ENCODE measurements around the gene MYO5C. TPM values are rescaled to one million over a fixed set of nuclear protein-coding genes. Genes with fewer than 3 reads are reported as not detected.

MYO5C gene
- total and polyA plus RNA-seq, 2 of the 8 experiments (the other 6 are each of a cell fraction or from before 2014, with no cell fraction given), result 8.2 to 26.7 TPM

- CTCF ChIA-PET (ENCODE audit: partially characterized antibody), result interaction anchor here (1.1 kb wide), 1 partner anchor 8 kb away, joined by 4 read pairs; no protein-coding TSS in a partner anchor
- H2AK5ac ChIP-seq (ENCODE audit: low read depth, low read length), result no peak overlapping the region
- no peaks in the 10 kb centered on the region for H3K9me3 ChIP-seq (ENCODE audit: insufficient read depth in 2 of 2, low read depth in 1 of 2, low read length in 1 of 2)
- H2AFZ ChIP-seq (ENCODE audit: low read length), result no peak overlapping the region
- 0 out of 2 replicates have a peak overlapping the region, but pooled peaks have one; percentile 56 for H2BK12ac ChIP-seq (ENCODE audit: low read depth, low read length)
- no peak overlapping the region for H3K56ac ChIP-seq (replicated peaks; ENCODE audit: insufficient read length, low read depth, low read length)
- peak overlapping the region; percentile 62; the same call in 1 of the 2 replicates for H2BK20ac ChIP-seq (ENCODE audit: low read length)
- H3K27me3 ChIP-seq (replicated peaks in 1 of 4; ENCODE audit: control insufficient read depth in 3 of 4, extremely low read depth in 1 of 4, insufficient read depth in 3 of 4, low read length in 3 of 4), result peaks cover 0 to 1% (median 0%) of the 10 kb centered on the region in 4 experiments; a peak in 1 of 7 replicates
- H3K27ac ChIP-seq (ENCODE audit: low read depth, low read length), result no peak overlapping the region
- H4K8ac ChIP-seq (ENCODE audit: extremely low read depth, insufficient read depth, low read length), result peak overlapping the region; percentile 1; the same call in 1 of the 2 replicates
- H3K4me3 ChIP-seq (ENCODE audit: extremely low read depth in 1 of 4, insufficient read depth in 2 of 4, low read depth in 3 of 4, low read length in 4 of 4), result no peak overlapping the region
- FAIRE-seq, result no peak
- H3K9ac ChIP-seq (replicated peaks in 1 of 4; ENCODE audit: extremely low read depth in 1 of 4, low read depth in 3 of 4, low read length in 3 of 4), result no peak overlapping the region; a peak in 1 of 7 replicates
- H2BK15ac ChIP-seq (ENCODE audit: low read length), result no peak overlapping the region
- H3K79me2 ChIP-seq (ENCODE audit: control insufficient read depth in 1 of 2, insufficient read depth in 2 of 2, low read length in 2 of 2), result no peaks in the 10 kb centered on the region
- DNase-seq (ENCODE audit: low read depth in 1 of 2, low spot score in 2 of 2), result no peak
- no peaks in the 10 kb centered on the region for H4K20me1 ChIP-seq (replicated peaks in 1 of 2; ENCODE audit: control insufficient read depth in 1 of 2, insufficient read depth in 2 of 2, low read length in 2 of 2)
- no peaks in the 10 kb centered on the region for H3K79me1 ChIP-seq (ENCODE audit: low read depth, low read length)
- H3K23ac ChIP-seq (ENCODE audit: insufficient read length), result no peak overlapping the region
- peaks cover 0 to 14% (median 6%) of the 10 kb centered on the region in 4 experiments; a peak in 5 of 7 replicates for H3K4me1 ChIP-seq (replicated peaks in 1 of 4; ENCODE audit: control insufficient read depth in 3 of 4, insufficient read depth in 4 of 4, low read length in 3 of 4)
- 91% methylated on average over 16 of the region's 16 CpGs; no CpG with 5 or more reads in 1 of the 2 experiments for WGBS, 2 experiments (ENCODE audit: extremely low coverage in 1 of 2, insufficient coverage in 1 of 2, insufficient read length in 1 of 2, insufficient replicate concordance in 2 of 2, low coverage in 1 of 2, low lambda C conversion rate in 2 of 2, missing lambda C conversion rate in 1 of 2)
- no peak overlapping the region for H3K14ac ChIP-seq (ENCODE audit: insufficient read length)
- H3K36me3 ChIP-seq (ENCODE audit: control insufficient read depth in 2 of 4, insufficient read depth in 4 of 4, low read length in 3 of 4), result no peaks in the 10 kb centered on the region
- no peak overlapping the region for H3K4ac ChIP-seq (replicated peaks; ENCODE audit: insufficient read length, low read depth, low read length)
- no peak overlapping the region for H3K18ac ChIP-seq (ENCODE audit: extremely low read depth, low read length)
- peak overlapping the region; percentile 47 for H4K5ac ChIP-seq (ENCODE audit: insufficient read length, low read depth, low read length)
- POLR2A ChIA-PET (ENCODE audit: partially characterized antibody), result interaction anchor here (0.6 kb wide), 1 partner anchor 222 kb away, joined by 5 read pairs; no protein-coding TSS in a partner anchor
- peak overlapping the region; percentile 93 for H4K91ac ChIP-seq (replicated peaks; ENCODE audit: insufficient read length, low read length)
- H2BK120ac ChIP-seq (replicated peaks; ENCODE audit: low read depth, low read length), result peak overlapping the region; percentile 69
- no peaks in the 10 kb centered on the region for H3K23me2 ChIP-seq (ENCODE audit: low read depth, low read length)
- H3K4me2 ChIP-seq (ENCODE audit: insufficient read depth in 1 of 2, low read depth in 2 of 2, low read length in 2 of 2), result no peak overlapping the region
- peak overlapping the region; percentile 92; the same call in 1 of the 2 replicates for H2BK5ac ChIP-seq (ENCODE audit: low read depth, low read length)
- TF ChIP-seq ATF3 (IDR thresholded peaks at IDR 0.05; ENCODE audit: insufficient read depth, low read depth, low read length) (no peak), MAX (IDR thresholded peaks at IDR 0.05) (no peak), JUND (IDR thresholded peaks at IDR 0.05; ENCODE audit: low read length) (no peak), KDM5A (IDR thresholded peaks at IDR 0.05; ENCODE audit: low read length) (no peak), BCL11A (IDR thresholded peaks at IDR 0.05; ENCODE audit: low read depth in 2 of 2, low read length in 2 of 2) (no peak), ASH2L (IDR thresholded peaks at IDR 0.05; ENCODE audit: low read length) (no peak), CTBP2 (IDR thresholded peaks at IDR 0.05; ENCODE audit: borderline replicate concordance, insufficient read depth, insufficient read length, low read length) (no peak), TCF12 (IDR thresholded peaks at IDR 0.05; ENCODE audit: low read depth, low read length) (no peak), NRF1 (IDR thresholded peaks at IDR 0.05; ENCODE audit: low read depth, low read length) (no peak), CHD1 (IDR thresholded peaks at IDR 0.05; ENCODE audit: low read depth, low read length) (no peak), CBX5 (IDR thresholded peaks at IDR 0.05; ENCODE audit: low read depth, low read length) (no peak), CEBPB (IDR thresholded peaks at IDR 0.05; ENCODE audit: low read depth, low read length) (no peak), GABPA (IDR thresholded peaks at IDR 0.05; ENCODE audit: borderline replicate concordance, insufficient read depth, low read length) (no peak)
Observed at GRCh38 chr15:52340093-52340492, 44.5 kb upstream of the MYO5C start.

All from H1 (cell line).